ENCODE data around the gene GNAS.

GNAS gene

DNA sequence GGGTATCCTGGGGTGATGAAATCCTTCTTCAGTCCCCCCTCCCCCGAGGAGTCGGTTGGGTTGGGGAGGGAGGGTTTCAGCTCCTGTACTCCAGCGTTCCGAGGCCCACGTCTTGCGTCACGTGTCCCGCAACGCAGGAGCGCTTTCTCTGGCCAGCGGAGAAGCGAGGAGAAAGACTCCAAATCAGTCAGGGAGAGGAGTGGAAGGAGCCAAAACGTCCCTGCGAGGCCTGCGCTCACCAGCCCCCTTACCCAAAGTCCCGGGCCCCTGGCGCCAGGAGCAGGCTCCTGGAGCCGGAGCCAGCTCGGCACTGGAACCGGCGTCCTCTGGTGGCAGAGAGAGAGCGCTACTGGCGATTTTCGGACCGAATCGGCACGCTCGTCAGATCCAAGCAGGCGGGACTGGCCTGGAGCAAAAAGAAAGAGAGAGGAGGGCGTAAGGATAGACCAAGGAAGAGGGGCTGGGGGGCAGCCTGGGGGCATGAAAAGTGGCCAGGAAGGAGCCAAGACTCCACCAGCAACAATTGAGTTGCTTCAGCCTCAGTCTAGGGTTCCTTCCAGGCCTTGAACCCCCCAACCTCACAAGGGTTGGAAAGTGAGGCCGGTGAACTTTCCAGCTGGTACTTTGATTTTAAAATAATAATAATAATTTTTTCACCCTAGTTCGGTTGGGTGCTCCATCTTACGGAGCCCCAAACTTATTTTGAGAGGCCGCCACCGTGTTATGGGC is at the start of gene GNAS:
Gene GNAS (plus strand): TSS at position 174 of the 729 bp plus-strand sequence.
- DNase-seq (ENCODE audit: low spot score), result peak; percentile 73
- TF ChIP-seq, protein P1, sequence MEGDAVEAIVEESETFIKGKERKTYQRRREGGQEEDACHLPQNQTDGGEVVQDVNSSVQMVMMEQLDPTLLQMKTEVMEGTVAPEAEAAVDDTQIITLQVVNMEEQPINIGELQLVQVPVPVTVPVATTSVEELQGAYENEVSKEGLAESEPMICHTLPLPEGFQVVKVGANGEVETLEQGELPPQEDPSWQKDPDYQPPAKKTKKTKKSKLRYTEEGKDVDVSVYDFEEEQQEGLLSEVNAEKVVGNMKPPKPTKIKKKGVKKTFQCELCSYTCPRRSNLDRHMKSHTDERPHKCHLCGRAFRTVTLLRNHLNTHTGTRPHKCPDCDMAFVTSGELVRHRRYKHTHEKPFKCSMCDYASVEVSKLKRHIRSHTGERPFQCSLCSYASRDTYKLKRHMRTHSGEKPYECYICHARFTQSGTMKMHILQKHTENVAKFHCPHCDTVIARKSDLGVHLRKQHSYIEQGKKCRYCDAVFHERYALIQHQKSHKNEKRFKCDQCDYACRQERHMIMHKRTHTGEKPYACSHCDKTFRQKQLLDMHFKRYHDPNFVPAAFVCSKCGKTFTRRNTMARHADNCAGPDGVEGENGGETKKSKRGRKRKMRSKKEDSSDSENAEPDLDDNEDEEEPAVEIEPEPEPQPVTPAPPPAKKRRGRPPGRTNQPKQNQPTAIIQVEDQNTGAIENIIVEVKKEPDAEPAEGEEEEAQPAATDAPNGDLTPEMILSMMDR (IDR thresholded peaks at IDR 0.05; ENCODE audit: extremely low read depth, missing control alignments), result peak; percentile 31

DNA sequence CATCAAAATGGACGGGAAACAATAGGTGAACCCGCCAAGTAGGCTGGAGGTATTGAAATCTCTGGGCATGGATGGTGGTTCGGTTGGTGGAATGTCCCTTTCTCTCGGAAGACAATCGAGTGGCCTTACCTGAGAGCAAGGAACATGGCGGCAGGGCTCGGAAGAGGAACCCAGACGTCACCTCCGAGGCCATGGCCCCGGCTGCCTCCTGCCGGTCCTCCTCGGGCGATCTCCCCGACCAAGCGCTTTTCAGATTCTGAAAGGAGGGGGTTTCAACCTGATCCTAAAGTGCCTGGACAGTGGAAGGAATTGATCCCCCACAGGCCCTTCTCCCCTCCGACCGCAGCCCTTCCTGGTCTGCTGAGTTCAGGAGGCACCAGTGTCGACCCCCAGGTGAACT is 49.0 kb upstream of the GNAS start:
- TF ChIP-seq, protein P1 (IDR thresholded peaks at IDR 0.05; ENCODE audit: extremely low read depth, missing control alignments), result no peak
- DNase-seq (ENCODE audit: low spot score), result no peak

DNA sequence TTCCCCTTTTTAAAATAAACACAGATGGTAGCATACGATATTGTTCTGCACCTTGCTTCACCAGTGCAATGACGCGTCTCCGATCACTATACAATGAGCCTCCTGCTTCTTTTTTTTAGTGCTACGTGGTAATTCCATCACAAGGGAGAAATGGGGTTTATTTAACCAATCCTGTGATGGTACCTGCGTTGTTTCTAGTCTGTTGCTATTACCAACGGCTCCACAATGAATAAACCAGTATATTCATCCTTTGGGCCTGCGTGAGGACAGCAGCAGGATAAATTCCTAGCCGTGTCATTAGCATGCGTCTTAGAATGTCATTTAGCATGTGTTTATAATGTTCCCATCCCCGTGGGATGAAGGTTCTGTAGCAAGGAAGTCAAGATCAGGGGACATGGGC is 44.7 kb upstream of the GNAS start:
- TF ChIP-seq, protein P1 (IDR thresholded peaks at IDR 0.05; ENCODE audit: extremely low read depth, missing control alignments), result no peak
- no peak for DNase-seq (ENCODE audit: low spot score)

DNA sequence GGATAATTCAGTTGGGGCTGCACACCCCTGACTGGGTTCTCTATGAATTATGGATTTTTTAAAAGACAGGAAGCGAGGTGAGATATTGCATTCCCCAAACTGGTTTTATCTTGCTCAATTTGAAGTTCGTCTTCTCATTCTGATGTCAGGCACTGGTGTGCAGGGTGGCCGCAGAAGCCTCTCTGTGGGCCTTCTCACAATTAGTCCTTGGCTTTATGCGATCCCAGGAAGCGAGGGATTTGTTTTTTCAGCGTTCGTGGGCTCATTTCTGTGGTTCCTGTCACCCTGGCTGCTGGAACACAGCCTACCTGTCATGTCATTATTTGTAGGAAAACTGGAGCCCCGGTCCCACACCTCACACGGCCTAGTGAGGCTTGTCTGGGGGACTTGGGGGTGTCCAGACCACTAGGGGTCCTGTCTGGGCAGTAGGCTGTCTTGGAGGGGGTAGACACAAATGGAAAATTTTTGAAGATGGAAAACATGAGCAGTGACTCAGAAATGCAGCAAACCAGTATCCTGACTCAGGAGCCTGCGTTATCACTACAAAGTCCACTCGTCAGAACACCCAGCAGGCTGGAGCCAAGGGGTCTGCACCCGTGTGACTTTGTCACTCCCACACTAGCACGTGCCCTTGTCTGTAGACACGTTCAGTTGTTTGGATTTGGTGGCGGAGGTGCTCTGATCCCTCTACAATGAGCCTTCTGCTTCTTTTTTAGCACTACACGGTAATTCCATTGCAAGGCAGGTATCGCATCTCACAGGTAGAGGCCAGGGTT is 44.1 kb upstream of the GNAS start:
- TF ChIP-seq, protein P1 (IDR thresholded peaks at IDR 0.05; ENCODE audit: extremely low read depth, missing control alignments), result no peak
- no peak for DNase-seq (ENCODE audit: low spot score)

DNA sequence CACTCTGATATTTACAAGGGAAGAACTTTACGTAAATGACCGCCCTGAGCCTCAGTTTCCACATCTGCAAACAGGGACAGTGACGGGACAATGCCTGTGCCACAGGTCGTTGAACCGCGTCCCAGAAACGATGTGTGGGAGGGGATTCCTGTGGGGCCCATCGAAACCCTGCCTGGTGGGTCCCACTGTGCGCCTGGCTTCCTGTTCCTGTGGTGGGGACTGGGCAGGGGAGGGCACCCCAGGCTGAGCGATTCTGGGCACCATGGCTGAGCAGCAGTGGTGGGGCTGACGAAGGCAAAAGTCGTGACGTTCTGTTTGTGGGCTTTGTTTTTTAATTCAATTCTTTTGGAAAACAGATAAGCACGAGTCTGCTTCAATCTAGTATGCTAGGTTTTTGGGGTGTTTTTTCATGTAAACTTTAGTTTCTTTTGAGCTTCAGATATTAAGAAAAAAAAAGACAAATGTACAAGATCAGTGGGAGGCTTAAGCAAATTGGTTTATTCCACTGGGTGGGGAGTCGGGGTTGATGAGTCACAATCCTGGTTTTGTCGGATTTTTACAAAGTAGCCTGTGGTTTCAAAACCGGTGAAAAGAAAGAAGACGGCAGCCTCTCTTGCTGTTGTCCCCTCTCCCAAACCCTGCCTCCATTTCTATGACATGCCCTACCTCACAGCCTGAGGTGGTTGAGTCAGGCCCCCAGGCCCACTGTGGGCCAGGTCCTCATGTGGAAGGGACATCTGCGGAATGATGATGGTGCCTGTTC is 42.2 kb upstream of the GNAS start:
- TF ChIP-seq, protein P1 (IDR thresholded peaks at IDR 0.05; ENCODE audit: extremely low read depth, missing control alignments), result no peak
- DNase-seq (ENCODE audit: low spot score), result no peak

DNA sequence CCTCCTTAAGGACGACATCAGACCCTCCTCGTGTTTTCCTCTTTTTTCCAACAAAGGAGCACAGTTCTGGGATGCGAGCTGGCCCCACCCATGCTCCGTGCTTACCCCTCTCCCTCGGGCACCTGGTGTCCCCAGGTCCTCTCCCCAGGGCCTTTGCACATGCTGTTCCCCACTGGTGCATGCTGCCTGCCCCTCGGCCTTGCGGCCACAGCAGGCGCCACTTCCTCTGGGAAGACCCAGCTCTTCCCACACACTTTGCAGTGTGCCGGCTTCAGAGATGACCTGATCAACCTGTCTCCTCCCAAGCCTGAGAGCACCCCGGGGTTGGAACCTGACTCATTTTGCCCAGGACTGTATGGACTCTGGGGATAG is 41.7 kb upstream of the GNAS start:
- TF ChIP-seq, protein P1 (IDR thresholded peaks at IDR 0.05; ENCODE audit: extremely low read depth, missing control alignments), result no peak
- DNase-seq (ENCODE audit: low spot score), result no peak

DNA sequence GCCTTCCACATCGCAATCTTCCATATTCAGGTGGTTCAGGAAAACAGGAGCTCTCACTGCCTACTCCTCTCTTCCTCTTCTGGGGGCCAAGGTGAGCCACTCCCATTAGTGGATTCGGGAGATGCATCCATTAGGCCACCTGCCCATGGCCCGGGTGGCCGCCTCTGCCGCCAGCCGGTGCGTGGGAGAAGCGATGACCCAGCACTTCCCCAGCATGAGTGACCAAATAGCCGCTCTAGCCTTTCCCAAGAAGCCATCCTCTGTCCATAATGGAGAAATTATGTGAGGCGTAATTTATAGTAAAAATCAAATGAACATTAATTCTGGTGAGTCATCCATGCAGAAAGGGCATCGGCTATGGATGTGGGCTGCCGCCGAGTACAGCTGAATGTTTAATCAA is 41.2 kb upstream of the GNAS start:
- DNase-seq (ENCODE audit: low spot score), result no peak
- TF ChIP-seq, protein P1 (IDR thresholded peaks at IDR 0.05; ENCODE audit: extremely low read depth, missing control alignments), result no peak

Measured in GM20000 (cell line).